T-helper 22 cell (primary cell): ENCODE data around the gene GCN1.
A peak's percentile ranks its signal among the peaks of the same experiment; 100 is the strongest.

Experiments
- DNase-seq: peaks from one replicate; pipeline ENCODE4 v3.0.0-alpha.2; 2020; ENCODE audit warnings: low read depth

Gene GCN1

DNA sequence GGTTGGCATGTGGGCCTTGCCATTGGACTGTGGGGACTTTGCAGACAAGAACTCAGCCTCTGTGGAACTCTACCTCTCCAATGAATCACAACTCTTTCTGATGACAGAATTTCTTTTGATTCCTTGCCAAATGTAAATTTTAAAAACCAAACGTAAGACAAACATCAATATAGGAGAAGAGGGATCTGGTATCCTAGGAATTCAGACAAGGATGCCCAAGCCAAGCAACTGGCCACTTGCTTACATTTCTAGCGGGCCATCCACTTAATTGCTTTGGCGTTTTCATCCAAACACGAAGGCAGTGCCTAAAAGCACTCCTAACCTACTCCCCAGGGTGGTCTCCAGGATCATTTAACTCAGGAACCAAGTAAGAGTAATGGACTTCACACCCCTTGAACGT lies 54.6 kb downstream of the GCN1 start:
- no peak for DNase-seq

DNA sequence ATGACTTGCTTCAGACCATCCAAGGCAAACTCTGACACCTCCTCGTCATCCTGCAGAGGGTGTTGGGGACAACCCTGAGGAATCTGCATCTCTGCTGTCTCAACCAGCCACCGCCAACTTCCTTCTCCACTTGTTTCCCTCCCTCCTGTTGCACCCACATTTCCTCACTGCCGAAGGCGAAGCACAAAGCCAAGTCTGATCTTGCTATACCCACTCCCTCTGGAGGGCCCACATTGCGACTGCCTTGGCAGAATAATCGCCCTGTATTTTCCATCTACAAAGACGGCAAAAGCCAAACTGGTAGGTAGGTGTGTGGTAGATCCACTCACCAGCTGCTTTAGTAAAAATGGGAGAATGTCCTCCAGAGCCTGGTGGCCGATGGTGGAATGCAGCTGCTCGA lies 56.1 kb downstream of the GCN1 start:
- no peak for DNase-seq

DNA sequence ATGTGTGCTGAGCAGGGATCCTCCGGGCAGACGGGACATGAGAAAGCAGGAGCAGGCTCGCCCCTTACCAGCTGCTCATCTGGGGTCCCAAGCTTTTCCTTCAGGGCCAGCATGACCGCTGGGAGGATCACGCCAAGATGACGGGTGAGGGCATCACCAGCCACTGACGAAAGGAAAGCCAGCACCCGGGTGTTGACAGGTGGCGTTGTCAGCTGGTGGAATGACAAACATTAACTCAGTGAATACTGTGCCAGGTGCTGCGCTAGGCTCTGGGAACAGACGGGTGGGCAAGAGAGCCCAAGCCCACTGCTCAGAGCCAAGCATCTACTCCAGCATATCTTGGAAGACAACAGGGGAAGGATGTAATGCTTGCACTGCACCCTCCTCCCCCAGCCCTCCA lies 56.7 kb downstream of the GCN1 start:
- DNase-seq: no peak

DNA sequence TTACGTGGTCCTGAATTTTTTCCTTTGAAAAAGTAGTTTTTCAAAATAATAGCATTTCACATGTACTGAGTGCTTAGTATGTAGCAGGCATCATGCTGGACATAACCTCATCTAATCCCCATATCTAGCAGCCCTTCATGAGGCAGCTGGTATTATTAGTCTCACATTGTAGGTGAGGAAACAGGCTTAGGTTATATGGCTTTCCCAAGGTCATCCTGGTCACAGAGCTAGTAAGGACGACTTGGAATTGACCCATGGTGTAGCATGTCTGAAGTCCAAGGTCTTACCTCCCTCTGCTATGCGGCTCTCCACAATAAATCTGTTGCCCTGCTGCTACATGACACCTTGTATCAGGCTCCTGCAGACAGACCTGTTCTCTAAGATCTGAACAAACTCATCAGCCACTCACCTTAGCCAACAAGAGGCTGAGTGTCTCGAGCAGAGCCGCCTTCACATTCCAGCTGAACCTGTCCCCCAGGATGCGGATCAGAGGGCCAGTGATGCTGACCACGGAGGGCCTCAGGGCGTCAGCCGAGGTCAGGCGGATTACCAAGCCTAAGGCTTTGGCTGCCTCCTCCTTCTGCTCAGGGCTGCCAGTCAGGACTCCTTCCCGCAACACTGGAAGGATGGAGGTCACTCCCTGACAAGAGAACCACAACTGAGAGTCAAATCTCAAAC lies 58.3 kb downstream of the GCN1 start:
- DNase-seq: no peak

DNA sequence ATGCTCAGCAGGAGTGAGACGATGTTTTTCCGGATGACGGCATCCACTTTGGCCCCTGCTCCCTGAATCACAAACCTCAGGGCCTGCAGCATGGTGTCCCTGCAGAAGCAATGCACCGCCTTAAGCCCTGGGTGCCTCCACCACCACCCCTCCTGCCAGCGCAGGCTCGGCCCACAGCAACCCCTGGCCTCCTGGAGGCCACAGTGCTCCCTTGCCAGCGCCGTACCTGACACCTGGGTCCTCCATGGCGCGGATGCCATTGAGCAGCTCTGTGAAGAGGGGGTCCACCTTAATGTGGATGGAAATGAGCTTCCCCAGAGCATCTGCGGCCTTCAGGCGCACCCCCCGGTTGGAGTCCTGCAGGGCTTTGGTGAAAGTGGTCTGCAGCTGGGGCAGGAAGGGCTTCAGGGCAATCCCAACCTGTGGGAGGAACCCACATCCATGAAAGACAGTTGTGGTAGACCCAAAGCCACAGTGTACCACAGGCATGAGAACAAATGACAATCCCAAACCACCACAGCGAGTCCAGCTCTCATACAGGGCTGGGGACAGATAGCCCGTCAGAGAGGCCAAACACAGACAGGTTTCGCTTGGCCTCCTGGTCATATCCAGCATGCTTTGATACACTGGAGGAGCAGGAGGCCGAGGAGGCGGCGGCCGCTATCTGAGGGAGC lies 60.1 kb downstream of the GCN1 start:
- no peak for DNase-seq

DNA sequence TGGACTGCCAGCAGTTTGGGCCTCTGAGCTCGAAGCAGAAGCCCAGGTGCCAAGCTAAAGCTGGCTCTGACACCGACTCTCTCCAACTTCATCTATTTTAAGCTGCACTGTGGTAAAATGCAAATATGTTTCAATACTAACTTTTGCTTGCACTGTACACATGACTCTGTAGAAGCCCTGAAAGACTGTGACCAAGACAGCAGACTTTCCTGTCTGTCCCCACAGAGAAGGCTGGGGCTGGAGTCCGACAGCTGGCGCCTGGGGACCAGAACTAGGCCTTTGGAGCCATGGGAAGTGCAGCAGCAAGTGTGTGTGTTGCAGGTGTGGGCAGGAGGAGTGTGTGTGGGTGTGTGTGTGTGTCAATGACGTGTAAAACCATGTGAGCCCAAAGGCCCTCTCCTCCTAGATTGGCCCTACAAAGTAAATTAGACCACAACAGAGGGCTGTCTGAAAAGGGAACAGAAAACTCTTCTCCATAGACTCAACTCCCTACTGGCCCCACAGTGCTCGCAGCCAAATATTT lies 61.6 kb downstream of the GCN1 start:
- DNase-seq: no peak

DNA sequence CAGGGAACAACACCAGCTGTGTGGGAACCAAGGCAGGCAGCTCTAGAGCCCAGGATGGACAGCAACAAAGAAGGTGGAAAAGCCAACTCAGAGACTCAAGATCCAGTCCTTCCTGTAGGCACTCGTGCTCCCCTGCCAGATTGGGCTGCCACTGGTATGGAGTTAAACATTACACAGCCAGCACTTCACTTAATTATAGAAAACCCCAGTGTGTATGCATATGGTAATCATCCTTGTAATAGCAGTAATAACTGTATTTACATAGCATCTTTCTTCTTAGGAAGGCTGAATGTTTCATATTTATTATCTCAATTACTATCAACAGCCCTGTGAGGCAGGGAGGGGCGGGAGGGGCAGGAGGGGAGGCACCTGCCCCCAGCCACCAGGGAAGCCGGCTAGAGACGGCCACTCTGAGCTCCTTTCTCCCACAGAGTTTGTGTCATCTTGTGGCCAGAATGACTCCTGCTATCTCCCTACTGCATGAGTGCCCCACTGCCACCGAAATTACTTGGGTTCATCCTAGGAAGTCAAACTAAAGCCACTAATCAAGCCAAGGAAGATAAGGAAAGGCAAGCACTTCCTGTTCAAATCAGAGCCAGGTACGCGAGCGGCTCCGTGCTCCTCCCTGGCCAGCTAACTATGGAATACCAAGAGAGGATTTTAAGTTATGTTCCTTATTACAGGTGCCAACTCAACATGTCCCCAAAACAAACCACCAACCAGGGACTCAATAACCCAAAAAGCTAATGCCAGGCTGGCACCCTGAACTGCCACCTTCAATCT lies 62.3 kb downstream of the GCN1 start:
- no peak for DNase-seq

DNA sequence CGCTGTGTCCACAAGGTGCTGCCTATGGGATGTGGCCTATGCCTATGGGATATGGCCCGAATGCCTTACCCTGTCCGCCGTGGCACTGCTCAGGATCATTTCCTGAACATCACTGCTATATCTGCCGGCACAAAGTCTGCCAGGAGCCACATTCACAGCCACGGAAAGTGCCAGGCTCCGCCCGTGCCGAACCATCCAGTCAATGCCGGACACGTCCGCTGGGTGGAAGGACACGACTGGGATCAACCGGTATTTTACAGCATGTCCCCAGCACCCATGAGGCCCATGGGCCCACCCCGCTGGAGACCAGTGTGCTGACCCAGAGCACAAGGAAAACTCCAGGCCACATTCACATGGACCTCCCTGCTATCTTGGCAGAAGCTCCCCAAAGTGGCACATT lies 63.4 kb downstream of the GCN1 start:
- DNase-seq: no peak

DNA sequence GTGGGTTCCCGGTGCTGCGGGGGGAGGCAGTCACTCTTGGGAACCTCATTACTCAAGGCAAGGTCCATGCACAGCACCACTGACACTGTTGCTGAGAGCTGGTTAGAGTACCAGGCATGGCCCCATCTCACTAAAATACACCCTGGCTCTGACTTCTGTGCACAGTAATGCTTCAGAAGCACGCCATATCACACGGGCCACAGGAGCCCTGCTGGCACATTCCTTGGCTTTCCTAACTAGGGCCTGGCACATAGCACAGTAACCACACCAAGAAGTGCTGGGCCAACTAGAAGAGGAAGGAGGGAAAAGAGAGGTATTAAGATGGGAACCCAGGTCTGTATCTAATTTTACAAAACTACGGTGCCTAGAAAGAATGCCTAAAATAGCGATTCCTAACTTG lies 64.5 kb downstream of the GCN1 start:
- DNase-seq: no peak

DNA sequence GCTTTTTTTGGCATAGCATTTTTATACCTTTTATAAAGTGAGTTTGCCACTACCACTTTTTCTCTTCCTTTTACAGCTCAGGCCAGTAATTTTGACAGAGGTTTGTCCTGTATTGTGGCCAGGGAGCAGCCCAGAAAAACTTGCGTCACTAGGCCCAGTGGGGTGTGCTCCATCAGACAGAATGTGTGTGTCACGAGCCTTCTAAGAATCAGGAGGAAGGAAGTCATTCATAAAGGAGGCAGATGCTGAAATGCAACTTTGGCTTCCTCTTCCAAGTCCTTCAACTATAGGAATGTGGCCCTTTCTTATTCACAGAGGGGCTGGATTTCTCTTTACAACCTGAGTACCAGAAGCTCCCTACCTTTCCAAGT lies 67.9 kb downstream of the GCN1 start:
- DNase-seq: no peak

DNA sequence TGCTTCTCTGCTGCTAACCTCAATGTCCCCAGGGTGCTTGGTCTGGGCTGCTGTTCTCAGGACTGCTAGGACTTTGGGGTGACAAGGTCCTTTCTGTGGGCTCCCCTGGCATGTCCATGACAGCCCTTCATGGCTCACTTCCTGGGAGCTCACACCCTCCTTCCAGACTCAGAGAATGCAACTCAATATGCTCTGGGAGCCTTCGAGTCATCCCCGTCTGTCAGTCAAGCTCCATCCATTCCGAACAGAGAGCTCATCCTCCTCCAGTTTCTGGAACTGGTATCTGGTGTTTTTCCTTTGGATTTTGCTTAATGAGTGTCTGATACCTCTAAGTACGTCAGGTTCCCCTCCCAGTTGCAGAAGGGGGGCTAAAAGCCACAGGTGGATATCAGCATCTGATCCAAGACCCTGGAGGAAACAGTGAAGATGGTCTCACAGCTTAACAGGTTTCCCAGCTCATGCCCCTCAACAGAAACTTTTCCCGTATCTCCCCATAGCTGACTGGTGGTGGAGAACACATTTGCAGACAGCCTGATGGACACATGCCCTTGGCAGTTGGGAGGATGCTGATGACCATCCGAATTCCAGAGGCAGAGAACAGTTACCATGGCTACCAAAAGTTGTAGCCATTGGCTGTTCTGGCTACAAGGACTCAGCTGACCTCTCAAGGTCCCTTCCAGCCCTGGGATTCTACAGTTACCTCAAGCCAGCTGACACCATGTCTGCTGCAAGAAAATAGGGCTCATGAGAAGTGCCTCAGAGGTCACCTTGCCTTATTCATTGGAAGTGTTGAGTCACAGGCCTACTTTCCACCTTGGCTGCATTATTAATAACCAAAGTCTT lies 68.5 kb downstream of the GCN1 start:
- DNase-seq: no peak

DNA sequence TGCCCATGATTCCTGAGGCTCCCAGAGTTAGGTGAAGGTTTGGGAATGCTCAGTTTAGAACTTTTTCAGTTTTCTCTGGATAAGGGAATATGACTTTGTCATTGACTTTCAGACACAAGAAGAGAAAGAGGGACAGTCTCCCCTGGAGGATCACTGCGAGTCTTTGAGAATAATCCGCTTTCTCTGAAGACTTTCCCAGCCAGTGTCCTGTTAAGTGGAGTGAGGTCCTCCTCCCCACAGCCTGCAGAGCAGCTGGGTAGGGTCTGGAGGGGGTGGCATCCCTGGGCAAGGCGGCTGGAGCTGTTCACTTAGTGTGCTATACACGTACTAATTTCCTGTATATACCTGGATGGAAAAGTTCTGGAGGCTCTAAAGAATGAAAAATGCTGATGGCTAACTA lies 69.5 kb downstream of the GCN1 start:
- DNase-seq: no peak

DNA sequence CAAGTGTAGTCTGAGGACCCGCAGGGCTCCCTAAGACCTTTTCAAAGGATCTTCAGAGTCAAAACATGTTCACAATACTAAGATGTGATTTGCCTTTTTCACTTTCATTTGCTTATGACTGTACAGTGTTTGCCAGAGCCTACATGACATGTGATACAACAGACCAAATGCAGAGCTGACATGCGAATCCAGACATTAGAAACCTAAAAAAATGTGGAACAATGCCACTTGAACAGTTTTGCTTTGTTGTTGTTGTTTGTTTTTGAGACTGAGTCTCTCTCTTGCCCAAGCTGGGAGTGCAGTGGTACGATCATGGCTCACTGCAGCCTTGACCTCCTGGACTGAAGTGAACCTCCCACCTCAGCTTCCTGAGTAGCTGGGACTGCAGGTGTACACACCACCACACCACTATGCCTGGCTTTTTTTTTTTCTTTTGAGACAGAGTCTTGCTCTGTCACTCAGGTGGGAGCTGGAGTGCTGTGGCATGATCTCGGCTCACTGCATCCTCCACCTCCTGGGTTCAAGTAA lies 72.7 kb downstream of the GCN1 start:
- no peak for DNase-seq

DNA sequence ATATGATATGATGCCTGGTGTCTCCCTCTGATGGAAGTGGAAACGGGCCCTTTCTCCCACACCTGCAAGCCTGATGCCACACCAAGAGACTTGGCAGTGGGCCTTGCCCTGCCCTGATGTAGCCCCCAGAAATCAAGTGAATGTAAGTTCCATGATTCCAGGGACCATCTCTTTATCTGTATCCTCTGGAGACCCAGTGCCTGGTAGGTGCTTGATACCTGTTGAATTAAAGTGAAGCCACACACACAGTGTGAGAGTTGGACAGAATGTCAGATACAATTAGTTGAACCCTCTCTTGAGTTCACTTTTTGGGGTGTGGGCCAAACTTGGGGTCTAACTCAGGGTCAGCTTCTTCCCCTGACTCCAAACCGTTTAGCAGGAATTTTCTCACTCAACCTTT lies 73.2 kb downstream of the GCN1 start:
- no peak for DNase-seq

DNA sequence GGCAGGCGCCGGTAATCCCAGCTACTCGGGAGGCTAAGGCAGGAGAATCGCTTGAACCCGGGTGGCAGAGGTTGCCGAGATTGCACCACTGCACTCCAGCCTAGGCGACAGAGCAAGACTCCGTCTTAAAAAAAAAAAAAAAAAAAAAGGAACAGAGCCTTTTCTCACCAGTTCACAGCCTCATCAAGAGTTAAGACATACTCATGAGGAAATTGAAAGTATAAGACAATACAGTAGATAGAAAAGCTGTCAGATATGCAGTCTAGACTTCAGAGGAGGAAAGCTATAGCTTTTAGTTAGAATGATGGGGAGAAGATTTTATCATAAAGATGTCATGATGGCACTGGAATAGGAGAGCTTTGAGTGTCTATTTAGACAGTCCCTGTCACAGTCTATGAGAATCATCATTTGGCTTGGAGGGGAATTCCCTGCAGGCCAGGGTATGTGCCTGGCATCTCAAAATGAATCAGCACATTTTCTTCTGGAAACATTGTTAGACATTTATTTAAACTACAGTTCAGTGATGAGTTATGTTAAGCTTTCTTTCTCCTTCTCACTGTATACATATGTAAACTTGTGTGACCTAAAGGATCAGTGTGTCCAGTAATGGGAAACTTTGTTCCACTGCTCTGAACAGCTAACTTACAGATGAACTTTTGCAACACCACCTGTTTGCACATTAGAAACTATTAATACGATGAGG lies 75.1 kb downstream of the GCN1 start:
- no peak for DNase-seq

DNA sequence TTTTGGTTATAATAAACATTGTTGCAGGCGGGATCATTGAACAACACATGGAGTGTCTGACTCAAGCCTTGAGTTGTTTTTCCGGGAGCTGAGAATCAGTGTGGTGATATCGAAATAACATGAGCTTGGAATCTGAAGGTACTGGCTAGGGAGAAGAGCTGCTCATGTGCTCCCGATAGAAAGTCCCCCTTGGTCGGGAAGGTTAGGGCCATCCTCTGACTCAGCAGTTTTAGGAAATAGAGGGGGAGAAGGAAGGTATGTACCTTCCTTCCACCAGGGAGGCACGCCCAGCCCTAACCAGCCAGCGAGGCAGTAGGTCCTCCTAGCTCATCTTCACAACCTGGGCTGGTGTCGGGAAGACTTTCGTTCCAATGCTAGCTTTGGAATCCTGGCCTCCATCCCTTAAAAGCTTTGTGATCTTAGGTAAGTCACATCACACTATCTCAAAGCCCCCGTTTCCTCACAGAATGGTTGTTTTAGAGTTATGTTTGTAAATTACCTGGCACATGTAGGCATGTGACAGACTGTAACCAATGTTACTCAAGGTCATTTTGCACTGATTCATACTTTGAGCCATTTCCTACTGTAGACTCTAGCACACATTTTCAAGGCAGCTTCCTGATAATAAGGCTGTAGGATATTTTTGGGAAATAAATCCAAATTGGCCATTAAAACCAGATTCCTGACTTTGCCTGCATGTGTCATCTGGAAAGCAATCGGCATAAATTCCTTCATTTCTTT lies 76.0 kb downstream of the GCN1 start:
- no peak for DNase-seq

DNA sequence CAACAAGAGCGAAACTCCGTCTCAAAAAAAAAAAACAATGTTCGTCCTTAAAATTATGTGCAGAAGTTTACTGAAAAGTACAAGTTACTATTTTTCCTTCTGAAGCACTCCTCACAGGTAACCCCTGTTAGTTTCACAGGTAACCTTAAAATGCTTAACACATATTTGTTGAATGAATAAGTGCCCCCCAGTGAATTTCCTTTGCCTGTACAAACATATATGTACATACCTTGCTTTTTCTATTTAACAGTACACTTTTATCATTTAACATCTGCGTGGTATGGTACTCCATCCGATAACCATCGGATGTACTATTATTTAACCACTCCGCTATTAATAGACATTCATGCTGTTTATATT lies 76.6 kb downstream of the GCN1 start:
- DNase-seq: no peak

DNA sequence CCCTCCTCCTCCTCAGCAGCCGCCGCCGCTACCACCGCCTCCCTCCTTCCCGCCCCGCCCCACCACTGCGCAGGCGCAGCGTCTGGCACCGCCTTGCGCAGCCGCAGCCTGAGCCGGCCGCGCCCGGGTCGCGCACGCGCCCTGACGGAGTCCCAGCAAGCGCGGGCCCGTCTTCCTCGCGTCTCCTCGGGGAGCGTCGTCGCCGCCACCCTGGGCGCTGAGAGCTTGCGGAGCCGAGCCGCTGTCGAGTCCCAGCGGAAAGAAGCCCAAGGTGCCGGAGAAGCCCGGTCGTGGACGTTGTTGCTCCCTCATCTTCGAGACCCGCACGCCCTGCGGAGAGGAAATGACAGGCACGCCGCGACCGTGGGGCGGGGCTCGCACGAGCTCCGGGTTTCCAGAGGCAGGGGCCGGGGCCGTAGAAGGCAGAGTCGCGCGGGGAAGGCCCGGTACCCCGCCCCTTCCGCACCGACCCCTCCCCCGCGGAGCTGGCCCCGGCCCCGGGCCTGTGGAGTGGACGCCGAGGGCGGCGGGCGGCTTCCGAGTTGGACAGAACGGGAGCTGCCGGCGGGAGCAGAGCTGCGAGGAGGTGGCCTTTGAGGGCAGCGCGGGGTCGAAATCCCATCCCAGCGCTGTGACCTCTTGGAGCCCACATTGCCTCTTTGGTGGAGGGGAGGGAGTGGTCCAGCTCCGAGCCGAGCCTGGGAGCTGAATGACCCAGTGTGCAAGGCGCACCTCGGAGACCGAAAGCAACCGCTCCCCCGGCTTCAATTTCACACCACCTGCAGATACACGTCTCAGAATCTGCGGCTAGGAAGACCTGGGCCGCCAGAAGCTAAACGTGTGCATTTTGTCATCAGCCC lies 77.5 kb downstream of the GCN1 start:
- peak; percentile 94 for DNase-seq

DNA sequence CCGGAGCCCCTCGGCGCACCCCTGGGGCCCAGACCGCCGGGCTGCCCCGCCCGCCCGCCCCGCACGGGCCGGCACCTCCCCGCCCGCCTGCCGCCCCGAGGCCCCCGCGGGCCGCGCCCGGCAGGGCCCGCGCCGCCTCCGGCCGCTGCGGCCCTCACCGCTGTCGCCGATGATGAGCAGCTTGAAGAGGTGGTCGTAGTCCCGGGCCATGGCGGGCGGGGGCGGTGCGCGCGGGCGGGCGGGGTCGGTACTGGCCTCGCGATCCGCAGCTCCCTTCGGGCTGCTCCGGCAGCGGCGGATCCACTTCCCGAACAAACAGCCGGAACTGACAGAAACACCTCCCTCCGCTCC lies 78.1 kb downstream of the GCN1 start, which contains the start of gene RAB35:
Gene RAB35, minus strand, starts transcription at position 313 of the 351 bp plus-strand sequence. Its CDS starts 103 bp downstream, at position 210.
- no peak for DNase-seq
